ENCODE data around the gene NGRN. TPM values are rescaled to one million over a fixed set of nuclear protein-coding genes. Genes with fewer than 3 reads are reported as not detected.
"Not testable (repeated sequence)": the region's sequence is repeated elsewhere in the genome, so short reads cannot be mapped to it uniquely, and the experiment has no call there.

NGRN gene
- total and polyA plus RNA-seq, 2 of the 4 experiments (the other 2 are of a cell fraction): 39.6 to 46.2 TPM

GRCh38 chr15:90280743-90281142, 15.3 kb downstream of the NGRN start:
- DNase-seq; H4K20me1 ChIP-seq (ENCODE audit: insufficient read depth, low read length); intact Hi-C loops (cut with micrococcal nuclease); H3K36me3 ChIP-seq (ENCODE audit: control insufficient read depth, insufficient read depth, low read length); H4K5ac ChIP-seq (ENCODE audit: low read depth, low read length); H2BK20ac ChIP-seq (ENCODE audit: low read depth, low read length); H3K27ac ChIP-seq (ENCODE audit: insufficient read depth, low read length); H3K23ac ChIP-seq (ENCODE audit: low read depth, low read length); in situ Hi-C loops (cut with MboI; ENCODE audit: low sequenced_read_pairs); BruUV-seq (replicated peaks); H3K9me3 ChIP-seq (ENCODE audit: control insufficient read depth, insufficient read depth, low read length); H2AK5ac ChIP-seq (ENCODE audit: low read depth, low read length); H2AK9ac ChIP-seq (replicated peaks; ENCODE audit: low read depth, low read length, poor library complexity); POLR2A ChIA-PET (ENCODE audit: unreplicated experiment); H3K79me1 ChIP-seq (ENCODE audit: low read depth in 1 of 2, low read length in 2 of 2); H3K14ac ChIP-seq (replicated peaks; ENCODE audit: low read depth, low read length); H2BK5ac ChIP-seq (ENCODE audit: low read depth, low read length, poor library complexity, severe bottlenecking); H3K56ac ChIP-seq (ENCODE audit: extremely low read depth, insufficient read depth, low read length); H3K4ac ChIP-seq (ENCODE audit: low read depth, low read length); H3K27me3 ChIP-seq (ENCODE audit: control insufficient read depth, insufficient read depth, low read length); H4K8ac ChIP-seq (ENCODE audit: low read depth in 2 of 2, low read length in 2 of 2); H3K18ac ChIP-seq (ENCODE audit: low read depth, low read length); CTCF ChIA-PET; H3K9me1 ChIP-seq (ENCODE audit: insufficient read depth, low read length); ATAC-seq (ENCODE audit: low read depth); H2BK120ac ChIP-seq (ENCODE audit: low read depth, low read length); H3K4me2 ChIP-seq (ENCODE audit: low read depth, low read length); H4K91ac ChIP-seq (ENCODE audit: insufficient read depth, low read depth, low read length); H3K9ac ChIP-seq (ENCODE audit: low read depth, low read length); dilution Hi-C loops (cut with HindIII; ENCODE audit: low sequenced_read_pairs, unreplicated experiment); H3K4me1 ChIP-seq (ENCODE audit: control insufficient read depth, insufficient read depth, low read length); H3K4me3 ChIP-seq (ENCODE audit: insufficient read depth, low read depth, low read length); H2BK15ac ChIP-seq (ENCODE audit: low read depth, low read length); H2AFZ ChIP-seq (replicated peaks; ENCODE audit: low read length, poor library complexity): not testable (repeated sequence)
- WGBS, 2 experiments (ENCODE audit: extremely low coverage in 2 of 2, insufficient read length in 1 of 2): no CpG with 5 or more reads among the region's 5 CpGs

- H3K18ac ChIP-seq (ENCODE audit: low read depth, low read length); H3K4ac ChIP-seq (ENCODE audit: low read depth, low read length); H3K9me3 ChIP-seq (ENCODE audit: control insufficient read depth, insufficient read depth, low read length); H3K14ac ChIP-seq (replicated peaks; ENCODE audit: low read depth, low read length); H3K9ac ChIP-seq (ENCODE audit: low read depth, low read length); H2AFZ ChIP-seq (replicated peaks; ENCODE audit: low read length, poor library complexity); H2BK5ac ChIP-seq (ENCODE audit: low read depth, low read length, poor library complexity, severe bottlenecking); BruUV-seq (replicated peaks); ATAC-seq (ENCODE audit: low read depth); H4K91ac ChIP-seq (ENCODE audit: insufficient read depth, low read depth, low read length); H3K4me2 ChIP-seq (ENCODE audit: low read depth, low read length); H2BK120ac ChIP-seq (ENCODE audit: low read depth, low read length); H4K5ac ChIP-seq (ENCODE audit: low read depth, low read length); H3K36me3 ChIP-seq (ENCODE audit: control insufficient read depth, insufficient read depth, low read length); intact Hi-C loops (cut with micrococcal nuclease); H2AK9ac ChIP-seq (replicated peaks; ENCODE audit: low read depth, low read length, poor library complexity); H4K8ac ChIP-seq (ENCODE audit: low read depth in 2 of 2, low read length in 2 of 2); H3K23ac ChIP-seq (ENCODE audit: low read depth, low read length); H2AK5ac ChIP-seq (ENCODE audit: low read depth, low read length); in situ Hi-C loops (cut with MboI; ENCODE audit: low sequenced_read_pairs); POLR2A ChIA-PET (ENCODE audit: unreplicated experiment); DNase-seq; H3K27ac ChIP-seq (ENCODE audit: insufficient read depth, low read length); H3K79me1 ChIP-seq (ENCODE audit: low read depth in 1 of 2, low read length in 2 of 2); H3K27me3 ChIP-seq (ENCODE audit: control insufficient read depth, insufficient read depth, low read length); H2BK15ac ChIP-seq (ENCODE audit: low read depth, low read length); H2BK20ac ChIP-seq (ENCODE audit: low read depth, low read length); H4K20me1 ChIP-seq (ENCODE audit: insufficient read depth, low read length); H3K4me1 ChIP-seq (ENCODE audit: control insufficient read depth, insufficient read depth, low read length); dilution Hi-C loops (cut with HindIII; ENCODE audit: low sequenced_read_pairs, unreplicated experiment); H3K4me3 ChIP-seq (ENCODE audit: insufficient read depth, low read depth, low read length); H3K56ac ChIP-seq (ENCODE audit: extremely low read depth, insufficient read depth, low read length); H3K9me1 ChIP-seq (ENCODE audit: insufficient read depth, low read length): not testable (repeated sequence)
- CTCF ChIA-PET: interaction anchor here (1.1 to 2.3 kb wide), 2 partner anchors 11 to 13 kb away, joined by 3 to 8 read pairs; no protein-coding TSS in a partner anchor
- WGBS, 2 experiments (ENCODE audit: extremely low coverage in 2 of 2, insufficient read length in 1 of 2): 83% methylated on average over 2 of the region's 6 CpGs; no CpG with 5 or more reads in 1 of the 2 experiments
Measured at GRCh38 chr15:90281637-90282036, 16.2 kb downstream of the NGRN start.
